LNCAP (cell line): ENCODE results near the gene NAGPA.

ENCODE experiments used
- TF ChIP-seq, protein P1 (sequence below): fragments of 450-650 bp; IDR thresholded peaks from 2 replicates; pipeline ENCODE4 v1.5.1; 2017; ENCODE audit warnings: mild to moderate bottlenecking

The NAGPA gene

DNA sequence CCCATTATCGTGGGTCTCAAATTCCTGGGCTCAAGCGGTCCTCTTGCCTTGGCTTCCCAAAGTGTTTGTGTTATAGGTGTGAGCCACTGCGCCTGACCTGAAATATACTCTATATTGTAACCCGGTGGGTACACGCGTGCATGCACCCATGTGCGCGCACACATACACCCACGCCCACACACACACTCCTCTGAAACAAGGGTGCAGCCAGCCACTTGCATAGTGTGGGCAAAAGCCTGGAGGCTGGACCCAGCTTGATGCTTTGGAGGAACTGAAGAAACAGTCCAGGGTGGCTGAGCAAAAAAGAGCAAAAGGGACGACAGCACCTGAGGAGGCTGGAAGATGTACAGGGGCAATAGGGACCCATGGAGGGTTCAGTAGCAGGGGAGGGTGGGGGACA is 29.9 kb downstream of the NAGPA start:
- TF ChIP-seq, protein P1, sequence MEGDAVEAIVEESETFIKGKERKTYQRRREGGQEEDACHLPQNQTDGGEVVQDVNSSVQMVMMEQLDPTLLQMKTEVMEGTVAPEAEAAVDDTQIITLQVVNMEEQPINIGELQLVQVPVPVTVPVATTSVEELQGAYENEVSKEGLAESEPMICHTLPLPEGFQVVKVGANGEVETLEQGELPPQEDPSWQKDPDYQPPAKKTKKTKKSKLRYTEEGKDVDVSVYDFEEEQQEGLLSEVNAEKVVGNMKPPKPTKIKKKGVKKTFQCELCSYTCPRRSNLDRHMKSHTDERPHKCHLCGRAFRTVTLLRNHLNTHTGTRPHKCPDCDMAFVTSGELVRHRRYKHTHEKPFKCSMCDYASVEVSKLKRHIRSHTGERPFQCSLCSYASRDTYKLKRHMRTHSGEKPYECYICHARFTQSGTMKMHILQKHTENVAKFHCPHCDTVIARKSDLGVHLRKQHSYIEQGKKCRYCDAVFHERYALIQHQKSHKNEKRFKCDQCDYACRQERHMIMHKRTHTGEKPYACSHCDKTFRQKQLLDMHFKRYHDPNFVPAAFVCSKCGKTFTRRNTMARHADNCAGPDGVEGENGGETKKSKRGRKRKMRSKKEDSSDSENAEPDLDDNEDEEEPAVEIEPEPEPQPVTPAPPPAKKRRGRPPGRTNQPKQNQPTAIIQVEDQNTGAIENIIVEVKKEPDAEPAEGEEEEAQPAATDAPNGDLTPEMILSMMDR, result no peak

DNA sequence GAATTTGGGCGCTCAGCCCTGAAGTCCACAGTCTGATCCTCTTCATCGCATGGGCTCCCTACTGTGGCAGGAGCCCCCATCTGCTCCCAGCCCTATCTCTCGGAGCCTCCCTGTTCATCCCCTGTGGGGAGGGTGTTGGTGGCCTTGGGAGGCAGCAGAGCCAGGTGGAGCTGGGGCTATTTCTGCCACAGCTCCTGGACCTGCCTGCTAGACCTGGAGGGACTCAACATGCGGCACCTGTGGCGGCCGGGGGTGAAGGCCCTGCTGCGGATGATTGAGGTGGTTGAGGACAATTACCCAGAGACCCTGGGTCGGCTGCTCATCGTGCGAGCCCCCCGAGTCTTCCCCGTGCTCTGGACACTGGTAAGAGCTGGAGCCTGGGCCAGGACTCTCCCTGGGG is 30.5 kb downstream of the NAGPA start:
- TF ChIP-seq, protein P1, result no peak

DNA sequence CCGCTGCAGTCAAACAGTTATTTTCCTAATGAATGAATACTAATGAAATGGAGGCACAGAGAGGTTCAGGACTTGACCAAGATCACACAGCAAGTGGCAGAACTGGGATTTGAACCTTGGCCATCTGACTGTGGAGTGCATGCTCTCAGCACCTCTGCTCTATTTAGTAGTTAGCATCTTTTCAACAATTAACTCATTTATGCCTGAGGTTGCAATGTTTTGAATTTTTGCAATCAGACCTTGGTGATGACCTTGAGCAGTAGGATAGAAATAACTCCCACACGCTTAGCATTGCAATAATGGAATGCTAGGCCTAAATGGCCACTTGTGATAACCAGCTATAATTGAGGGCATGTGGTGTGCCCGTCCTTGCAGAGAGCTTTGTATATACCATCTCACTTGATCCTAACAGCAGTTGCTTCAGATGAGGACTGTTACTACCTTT is 31.0 kb downstream of the NAGPA start:
- TF ChIP-seq, protein P1, result no peak

DNA sequence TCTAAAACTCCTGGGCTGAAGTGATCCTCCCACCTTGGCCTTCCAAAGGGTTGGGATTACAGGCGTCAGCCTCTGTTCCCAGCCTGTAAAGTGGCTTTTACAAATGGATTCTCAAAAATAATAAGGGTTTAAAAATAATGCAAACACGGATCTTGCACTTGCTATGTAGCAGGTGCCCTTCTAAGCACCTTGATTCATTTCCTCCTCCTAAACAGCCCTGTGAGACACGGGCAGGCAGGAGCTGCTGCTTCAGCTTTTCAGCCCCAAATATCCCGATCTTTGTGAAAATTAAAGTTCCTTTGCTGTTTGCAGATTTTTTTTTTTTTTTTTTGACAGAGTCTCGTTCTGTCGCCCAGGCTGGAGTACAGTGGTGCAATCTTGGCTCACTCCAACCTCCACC is 31.7 kb downstream of the NAGPA start:
- TF ChIP-seq, protein P1, result no peak

DNA sequence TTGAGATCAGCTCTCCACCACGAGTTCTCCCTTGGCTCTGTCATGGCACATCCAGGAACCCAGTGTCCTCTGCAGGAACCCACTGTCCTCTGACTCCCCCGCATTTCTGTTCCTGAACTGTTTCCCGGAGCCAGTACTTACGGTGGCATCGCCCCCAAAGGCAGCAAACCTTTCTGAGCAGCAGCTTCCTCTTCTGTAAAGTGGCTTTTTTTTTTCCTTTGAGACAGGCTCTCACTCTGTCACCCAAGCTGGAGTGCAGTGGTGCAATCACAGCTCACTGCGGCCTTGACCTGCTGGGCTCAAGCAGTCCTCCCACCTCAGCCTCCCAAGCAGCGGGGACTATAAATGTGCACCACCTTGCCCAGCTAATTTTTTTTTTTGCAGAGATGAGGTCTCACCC is 32.2 kb downstream of the NAGPA start:
- TF ChIP-seq, protein P1, result no peak

DNA sequence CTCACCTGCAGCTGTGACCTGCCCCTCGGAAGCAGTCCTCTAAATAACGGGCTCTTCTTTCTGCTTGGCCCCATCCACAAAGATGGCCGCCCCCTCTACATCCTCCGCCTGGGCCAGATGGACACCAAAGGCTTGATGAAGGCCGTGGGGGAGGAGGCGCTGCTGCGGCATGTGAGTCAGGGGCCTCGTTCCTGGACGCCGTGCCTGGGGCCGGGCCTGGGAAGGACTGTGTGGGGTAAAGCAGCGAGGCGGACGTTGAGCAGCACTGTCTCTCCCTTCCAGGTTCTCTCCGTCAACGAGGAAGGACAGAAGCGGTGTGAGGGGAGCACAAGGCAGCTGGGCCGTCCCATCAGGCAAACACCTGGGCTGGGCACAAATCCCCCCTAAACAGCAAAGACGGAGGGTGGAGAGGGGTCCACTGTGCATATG is 33.1 kb downstream of the NAGPA start:
- TF ChIP-seq, protein P1, result no peak

DNA sequence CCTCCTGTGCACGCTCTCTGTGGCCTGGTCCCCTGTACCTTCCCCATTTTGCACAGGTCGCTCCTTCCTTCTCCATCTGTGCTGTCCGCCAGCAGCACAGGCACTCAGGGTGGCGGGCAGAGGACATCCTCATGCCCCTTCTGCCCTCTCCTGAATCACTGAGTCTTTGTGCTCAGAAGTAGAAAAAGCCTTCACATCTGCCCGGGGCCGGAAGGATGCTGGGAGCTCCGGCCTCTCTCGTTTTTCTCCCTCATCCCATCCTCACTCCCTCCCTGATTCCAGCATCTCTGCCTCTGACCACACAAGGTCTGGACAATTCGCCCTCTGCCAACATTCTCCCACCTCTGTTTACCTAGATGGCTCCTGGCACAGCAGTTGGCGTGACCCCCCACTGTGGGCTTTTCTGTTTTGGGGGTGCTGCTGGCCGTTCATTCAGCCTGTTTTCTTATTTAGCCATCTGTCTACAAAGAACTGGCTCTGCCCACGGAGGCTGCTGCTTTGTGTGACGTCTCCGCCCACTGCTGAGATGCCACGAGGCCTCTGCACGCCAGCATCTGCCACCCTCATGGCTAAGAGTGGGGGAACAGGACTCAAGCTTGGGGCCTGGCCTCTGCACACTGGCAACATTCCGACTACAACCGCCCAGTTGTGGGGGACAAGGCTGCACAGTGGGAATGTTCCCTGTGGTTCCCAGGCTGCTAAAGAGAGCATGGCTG is 38.9 kb downstream of the NAGPA start:
- TF ChIP-seq, protein P1, result no peak

DNA sequence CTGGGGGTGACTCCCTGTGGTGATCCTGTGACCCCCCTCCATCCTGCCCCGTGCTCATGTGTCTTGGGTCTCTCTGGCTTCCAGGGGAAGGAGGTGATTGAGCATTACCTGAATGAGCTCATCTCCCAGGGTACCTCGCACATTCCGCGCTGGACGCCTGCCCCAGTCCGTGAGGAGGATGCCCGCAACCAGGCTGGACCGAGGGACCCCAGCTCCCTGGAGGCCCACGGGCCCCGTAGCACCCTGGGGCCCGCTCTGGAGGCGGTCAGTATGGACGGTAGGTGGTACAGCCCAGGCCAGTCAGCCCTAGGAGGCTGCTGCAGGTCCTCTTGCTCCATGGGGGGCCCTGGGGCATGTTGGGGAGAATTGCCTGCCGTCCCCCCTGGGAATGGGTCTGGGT is 42.0 kb downstream of the NAGPA start:
- TF ChIP-seq, protein P1, result no peak
